ENCODE measurements around the gene SLC26A2.

The SLC26A2 gene

DNA sequence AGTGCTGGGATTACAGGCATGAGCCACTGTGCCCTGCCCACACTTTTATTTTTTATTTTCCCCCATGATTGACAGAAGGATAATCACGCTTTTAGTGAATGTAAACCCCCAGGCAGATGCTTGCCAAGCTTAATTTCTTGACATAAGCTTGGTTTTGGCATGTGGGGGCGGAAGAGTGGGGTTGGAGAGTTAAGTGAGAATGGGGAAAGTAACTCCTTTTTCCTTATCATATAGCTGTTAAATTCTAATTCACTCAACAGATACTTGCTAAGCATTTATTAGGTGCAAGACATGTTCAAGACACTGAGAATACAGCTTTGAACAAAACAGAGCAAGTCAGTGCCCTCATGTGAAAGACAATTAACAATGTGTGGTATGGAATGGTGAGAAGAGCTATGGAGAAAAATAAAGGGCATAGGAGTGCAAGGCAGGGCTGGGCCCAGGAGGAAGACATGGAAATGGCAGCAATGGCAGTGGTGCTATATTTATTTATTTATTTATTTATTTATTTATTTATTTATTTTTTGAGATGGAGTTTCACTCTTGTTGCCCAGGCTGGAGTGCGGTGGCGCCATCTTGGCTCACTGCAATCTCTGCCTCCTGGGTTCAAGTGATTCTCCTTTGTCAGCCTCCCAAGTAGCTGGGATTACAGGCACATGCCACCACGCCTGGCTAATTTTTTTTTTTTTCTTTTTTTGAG lies 2.2 kb downstream of the SLC26A2 start:
- DNase-seq (ENCODE audit: low spot score): no peak

GRCh38 chr5:149963729-149964128 lies 3.2 kb downstream of the SLC26A2 start:
- DNase-seq (ENCODE audit: low spot score): no peak

DNA sequence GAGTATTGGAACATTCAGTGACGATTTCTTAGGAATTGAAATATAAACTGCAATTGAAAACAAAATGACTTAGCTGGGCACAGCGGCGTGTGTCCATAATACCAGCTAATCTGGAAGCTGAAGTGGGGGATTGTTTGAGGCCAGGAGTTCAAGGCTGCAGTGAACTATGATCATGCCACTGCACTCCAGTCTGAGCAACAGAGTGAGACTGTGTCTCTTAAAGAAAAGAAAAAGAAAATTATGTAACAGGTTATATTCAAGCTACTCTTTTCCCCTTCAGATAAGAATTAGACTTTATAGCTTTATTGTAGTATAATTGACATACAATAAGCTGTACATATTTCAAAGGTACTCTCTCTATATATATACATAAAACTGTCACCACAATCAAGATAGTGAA lies 6.4 kb downstream of the SLC26A2 start:
- DNase-seq (ENCODE audit: low spot score): no peak

DNA sequence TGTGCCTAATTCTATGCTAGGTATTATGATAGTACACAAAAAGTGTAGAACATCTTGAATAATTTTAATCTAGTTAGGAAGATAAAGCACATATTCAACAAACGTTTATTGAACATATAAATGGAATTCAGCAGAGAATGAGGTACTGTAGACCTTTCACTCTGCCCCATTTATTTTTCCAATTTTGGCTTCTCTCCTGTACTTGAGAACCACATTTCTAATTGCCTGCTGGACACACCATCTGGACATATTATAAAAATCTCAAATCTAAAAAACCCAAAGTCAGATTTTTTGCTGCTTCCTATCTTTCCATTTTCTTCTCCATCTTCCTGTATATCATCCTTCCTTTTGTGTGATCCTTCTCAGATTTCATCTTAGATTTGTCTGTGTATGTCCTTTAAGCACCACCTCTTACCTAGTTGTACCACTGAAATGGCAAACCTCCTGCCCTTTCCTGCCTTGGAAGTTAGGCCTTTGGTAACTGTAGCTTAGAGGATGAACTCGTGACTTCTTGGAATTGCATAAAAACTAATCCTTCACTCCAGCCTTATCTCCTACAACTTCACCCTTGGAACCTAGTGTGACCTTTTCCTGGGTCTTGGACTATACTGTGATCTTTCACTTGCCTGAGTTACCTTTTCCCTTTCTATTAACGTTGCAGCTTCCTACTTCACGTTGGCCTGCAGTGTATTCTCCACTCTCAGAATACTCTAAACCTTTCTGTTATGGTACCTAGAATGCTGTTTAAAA lies 8.8 kb downstream of the SLC26A2 start:
- DNase-seq (ENCODE audit: low spot score): no peak

GRCh38 chr5:149975409-149975808 lies 14.9 kb downstream of the SLC26A2 start:
- no peak for DNase-seq (ENCODE audit: low spot score)

DNA sequence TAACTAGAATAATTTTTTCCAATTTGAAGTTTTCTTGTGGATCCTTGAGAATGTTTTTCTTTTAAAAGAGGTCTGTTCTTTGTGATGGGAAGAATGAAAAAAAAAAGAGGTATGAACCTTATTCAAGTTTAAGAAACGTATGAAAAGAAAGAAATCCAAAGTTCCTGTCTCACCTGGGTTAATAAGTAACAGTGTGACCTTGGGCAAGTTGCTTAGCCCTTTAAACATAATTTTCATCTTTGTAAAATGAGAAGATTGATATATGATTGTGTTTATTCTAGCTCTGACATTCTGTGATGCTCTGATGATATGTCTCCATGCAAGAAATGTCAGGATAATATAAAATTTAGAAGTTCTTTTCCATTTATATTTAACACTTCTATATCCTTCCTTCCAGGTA lies 19.3 kb downstream of the SLC26A2 start:
- no peak for DNase-seq (ENCODE audit: low spot score)

DNA sequence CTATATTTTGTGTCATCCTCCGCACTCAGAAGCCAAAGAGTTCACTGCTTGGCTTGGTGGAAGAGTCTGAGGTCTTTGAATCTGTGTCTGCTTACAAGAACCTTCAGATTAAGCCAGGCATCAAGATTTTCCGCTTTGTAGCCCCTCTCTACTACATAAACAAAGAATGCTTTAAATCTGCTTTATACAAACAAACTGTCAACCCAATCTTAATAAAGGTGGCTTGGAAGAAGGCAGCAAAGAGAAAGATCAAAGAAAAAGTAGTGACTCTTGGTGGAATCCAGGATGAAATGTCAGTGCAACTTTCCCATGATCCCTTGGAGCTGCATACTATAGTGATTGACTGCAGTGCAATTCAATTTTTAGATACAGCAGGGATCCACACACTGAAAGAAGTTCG lies 20.6 kb downstream of the SLC26A2 start:
- DNase-seq (ENCODE audit: low spot score): no peak

DNA sequence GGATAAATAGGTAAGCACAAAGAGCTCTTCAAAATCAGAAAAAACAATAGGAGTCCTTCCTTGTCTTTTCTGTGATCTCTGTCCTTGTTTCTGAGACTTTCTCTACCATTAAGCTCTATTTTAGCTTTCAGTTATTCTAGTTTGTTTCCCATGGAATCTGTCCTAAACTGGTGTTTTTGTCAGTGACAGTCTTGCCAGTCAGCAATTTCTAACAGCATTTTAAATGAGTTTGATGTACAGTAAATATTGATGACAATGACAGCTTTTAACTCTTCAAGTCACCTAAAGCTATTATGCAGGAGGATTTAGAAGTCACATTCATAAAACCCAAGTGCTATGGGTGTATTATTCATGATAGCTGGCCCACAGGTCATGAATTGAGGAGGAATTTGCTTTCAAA lies 21.9 kb downstream of the SLC26A2 start:
- DNase-seq (ENCODE audit: low spot score): no peak

DNA sequence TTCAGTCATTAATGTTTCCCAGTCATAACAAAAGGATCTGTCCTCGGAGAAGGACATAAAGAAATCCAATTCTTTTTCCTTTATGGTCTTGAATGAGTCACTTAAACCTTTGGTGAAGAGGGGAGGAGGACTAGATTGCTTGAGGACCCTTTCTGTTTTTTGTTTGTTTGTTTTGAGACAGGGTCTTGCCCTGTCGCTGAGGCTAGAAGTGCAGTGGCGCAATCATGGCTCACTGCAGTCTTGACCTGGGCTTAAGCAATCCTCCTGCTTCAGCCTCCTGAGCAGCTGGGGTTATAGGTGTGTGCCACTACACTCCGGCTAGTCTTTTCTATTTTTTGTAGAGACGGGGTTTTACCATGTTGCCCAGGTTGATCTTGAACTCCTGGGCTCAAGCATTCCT lies 27.6 kb downstream of the SLC26A2 start:
- no peak for DNase-seq (ENCODE audit: low spot score)

GRCh38 chr5:149990518-149991376 lies 30.2 kb downstream of the SLC26A2 start:
- peak; percentile 69 for DNase-seq (ENCODE audit: low spot score)

DNA sequence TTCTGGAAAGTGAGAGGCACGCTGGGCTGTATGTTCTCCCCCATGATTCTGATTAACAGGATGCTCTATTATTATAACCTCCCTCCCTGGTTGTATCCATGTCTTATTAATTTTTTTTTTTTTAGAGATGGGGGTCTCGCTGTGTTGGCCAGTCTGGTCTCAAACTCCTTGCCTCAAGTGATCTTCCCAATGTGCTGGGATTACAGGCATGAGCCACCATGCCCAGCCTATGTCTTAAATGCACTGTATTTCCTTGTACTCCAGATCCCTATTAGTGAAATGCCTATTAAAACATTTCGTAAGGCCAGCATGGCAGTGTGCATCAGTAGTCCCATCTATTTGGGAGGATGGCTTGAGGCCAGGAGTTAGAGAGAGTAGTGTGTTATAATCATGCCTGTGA lies 32.9 kb downstream of the SLC26A2 start:
- DNase-seq (ENCODE audit: low spot score): no peak

- no peak for DNase-seq (ENCODE audit: low spot score)
These were observed 35.0 kb downstream of the SLC26A2 start for GRCh38 chr5:149995385-149996204.

- no peak for DNase-seq (ENCODE audit: low spot score)
These were observed 35.8 kb downstream of the SLC26A2 start for GRCh38 chr5:149996205-149996890.

DNA sequence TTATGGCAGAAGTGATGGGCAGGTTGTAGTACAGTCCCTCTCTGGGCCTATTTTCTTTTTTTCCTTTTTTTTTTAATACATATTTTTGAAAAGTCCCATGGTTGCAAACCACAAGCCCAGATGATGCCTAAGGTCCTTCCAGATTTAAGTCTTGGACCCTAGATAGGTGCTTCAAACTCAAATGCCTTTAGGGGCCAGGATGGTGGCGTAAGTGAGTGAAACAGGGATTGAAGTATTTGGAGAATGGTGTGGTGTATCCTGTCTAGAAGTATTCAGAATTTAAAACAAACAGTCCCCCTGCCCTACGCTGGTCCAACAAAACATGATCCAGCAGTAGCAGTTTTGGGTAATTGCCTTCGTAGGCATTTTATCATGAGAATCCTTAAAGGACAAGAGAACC lies 37.7 kb downstream of the SLC26A2 start:
- no peak for DNase-seq (ENCODE audit: low spot score)

DNA sequence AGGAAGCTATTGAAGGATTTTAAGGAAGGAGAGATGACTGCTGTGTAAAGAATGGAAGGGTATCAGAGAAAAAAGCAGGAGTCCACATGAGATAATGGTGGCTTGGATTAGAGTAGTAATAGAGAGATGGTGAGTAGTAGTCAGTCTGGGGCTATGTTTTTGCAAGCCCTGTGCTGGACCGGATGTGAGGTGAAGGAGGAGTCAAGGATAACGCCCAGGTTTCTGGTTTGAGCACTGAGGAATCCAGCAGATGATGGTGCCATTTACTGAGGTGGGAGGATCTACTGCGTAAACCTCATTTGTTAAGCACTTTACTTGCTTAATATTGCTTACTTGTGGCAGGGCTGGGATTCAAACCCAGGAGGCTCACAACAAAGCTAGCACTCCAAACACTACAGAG lies 38.8 kb downstream of the SLC26A2 start:
- DNase-seq (ENCODE audit: low spot score): no peak

DNA sequence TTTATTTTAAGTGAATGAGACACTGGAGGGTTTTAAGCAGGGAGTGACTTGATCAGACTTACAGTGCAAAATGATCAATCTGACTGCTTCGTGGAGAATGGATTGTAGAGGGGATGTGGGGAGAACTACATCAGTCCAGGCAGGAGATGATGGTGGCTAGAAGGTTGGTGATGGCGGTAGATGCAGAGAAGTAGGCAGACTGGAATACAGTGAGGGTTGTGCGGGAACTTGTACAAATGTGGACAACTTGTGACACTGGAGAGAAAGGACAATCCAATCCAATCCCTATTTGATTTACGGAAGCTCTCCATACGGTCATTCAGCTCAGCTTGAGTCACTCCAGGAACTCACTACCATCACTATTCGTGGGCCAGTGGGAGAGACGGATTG lies 39.3 kb downstream of the SLC26A2 start:
- no peak for DNase-seq (ENCODE audit: low spot score)

DNA sequence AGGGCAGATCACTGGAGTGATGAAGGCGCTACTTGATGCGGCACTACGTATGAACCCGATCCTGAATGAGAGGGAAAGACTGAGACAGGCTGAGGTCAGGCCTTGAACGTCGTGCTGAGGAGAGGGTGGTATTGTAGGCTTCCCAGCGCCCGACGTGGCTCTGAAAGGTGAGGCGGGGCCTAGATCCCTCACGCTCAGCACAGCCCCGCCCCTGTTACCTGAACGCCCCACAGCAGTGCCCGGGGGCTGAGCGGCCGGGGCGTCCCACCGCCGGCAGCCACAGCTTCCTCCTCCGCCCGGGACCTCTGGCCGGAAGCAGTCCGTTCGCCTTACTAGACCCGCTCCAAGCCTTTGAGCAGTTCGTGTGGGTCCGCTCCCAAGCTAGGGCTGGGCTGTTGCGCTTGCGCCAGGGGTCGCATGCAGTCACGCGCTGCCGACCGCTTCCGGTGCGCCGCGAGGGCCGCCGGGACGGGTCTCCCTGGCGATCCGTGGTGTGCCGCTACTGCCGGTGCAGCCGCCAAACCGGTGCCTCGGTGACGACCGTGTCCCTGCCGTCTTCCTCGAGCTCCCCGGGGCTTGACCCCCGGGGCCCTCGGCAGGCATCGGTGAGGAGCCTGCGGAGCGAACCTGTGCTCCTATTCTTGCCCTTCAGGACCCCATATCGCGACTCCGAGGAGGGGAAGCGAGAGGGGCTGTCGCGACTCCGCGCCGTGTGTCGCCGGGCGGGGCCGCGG lies 39.9 kb downstream of the SLC26A2 start, which contains the start of the genes HMGXB3 and TIGD6:
Gene HMGXB3 (plus strand): TSS at position 484 of the 734 bp plus-strand sequence. CDS start 4,114 bp downstream, outside the sequence.
Gene TIGD6 (minus strand): TSS at position 399 of the 734 bp plus-strand sequence. CDS start 4,306 bp downstream, outside the sequence.
- peak; percentile 95 for DNase-seq (ENCODE audit: low spot score)

DNA sequence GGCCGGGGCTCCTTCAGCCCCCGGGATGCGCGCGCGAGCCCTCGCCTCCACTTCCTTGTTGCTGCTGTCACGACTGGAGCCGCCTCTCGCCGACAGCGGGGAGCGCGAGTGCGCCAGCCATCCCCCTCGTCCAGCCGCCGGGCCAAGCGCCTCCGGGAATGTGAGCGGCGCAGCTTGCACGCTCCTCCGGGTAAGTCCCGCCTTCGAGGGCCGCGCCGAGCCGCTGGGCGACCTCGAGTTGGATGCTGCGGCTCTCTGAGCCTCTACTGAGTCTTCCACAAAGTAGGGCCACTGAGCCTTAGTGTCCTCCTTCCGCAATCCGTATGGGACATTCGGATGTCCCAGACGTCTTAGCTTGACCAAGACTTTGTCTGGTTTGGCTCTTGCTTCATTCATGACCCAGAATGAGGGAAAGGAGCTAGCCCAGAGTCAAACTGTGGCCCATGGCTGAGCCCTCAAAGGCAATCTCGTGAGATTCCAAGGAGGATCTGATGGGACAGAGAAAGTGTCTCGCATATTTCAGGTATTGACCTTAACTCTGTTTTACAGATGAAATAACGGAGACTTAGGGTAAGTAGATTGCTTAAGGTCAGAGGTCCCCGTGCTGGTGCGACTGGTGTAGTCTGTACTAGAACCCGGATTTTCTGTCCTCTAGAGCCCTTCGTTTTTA lies 40.6 kb downstream of the SLC26A2 start:
- DNase-seq (ENCODE audit: low spot score): peak; percentile 54

DNA sequence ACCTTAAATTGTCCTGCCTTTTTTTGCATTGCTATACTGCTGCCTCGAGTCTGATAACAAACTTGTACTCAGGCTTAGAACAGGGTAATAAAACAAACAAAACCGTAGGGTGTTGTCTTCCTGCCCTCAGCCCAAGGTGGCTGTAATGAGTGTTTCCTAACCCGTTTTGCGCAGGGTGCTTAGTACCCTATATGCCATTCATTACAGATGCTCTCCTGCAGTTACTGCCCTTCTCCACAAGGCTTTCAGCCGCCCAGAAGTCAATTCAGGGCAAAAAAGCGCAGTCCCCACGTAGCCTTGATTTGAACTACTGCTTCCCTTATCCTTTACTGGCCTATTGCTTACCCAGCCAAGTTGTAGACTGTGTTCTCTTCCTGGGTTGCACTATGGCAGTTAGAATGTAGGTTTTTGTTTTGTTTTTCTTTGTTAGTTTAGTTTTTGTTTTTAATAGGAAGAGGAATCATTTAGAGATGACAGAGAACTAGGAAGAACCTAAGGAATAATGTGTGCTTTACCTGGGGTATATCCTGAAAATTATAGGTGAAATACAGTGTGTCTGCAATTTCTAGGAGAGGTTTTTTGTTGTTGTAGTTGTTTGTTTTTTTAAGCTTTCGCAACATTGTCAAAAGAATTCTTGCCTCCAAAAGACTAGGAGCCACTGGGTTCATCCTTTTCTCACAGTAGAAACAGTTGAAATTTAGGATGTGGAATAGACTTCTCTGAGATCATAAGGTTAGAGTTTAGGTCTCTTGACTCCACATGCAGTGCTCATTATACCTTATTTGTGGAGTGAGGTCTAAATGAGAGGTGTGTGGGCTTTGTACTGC lies 41.3 kb downstream of the SLC26A2 start:
- peak; percentile 72 for DNase-seq (ENCODE audit: low spot score)

Measured in D341Med (cell line).